Measurements from ENCODE around the gene CD68.

CD68 gene, protein sequence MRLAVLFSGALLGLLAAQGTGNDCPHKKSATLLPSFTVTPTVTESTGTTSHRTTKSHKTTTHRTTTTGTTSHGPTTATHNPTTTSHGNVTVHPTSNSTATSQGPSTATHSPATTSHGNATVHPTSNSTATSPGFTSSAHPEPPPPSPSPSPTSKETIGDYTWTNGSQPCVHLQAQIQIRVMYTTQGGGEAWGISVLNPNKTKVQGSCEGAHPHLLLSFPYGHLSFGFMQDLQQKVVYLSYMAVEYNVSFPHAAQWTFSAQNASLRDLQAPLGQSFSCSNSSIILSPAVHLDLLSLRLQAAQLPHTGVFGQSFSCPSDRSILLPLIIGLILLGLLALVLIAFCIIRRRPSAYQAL

DNA sequence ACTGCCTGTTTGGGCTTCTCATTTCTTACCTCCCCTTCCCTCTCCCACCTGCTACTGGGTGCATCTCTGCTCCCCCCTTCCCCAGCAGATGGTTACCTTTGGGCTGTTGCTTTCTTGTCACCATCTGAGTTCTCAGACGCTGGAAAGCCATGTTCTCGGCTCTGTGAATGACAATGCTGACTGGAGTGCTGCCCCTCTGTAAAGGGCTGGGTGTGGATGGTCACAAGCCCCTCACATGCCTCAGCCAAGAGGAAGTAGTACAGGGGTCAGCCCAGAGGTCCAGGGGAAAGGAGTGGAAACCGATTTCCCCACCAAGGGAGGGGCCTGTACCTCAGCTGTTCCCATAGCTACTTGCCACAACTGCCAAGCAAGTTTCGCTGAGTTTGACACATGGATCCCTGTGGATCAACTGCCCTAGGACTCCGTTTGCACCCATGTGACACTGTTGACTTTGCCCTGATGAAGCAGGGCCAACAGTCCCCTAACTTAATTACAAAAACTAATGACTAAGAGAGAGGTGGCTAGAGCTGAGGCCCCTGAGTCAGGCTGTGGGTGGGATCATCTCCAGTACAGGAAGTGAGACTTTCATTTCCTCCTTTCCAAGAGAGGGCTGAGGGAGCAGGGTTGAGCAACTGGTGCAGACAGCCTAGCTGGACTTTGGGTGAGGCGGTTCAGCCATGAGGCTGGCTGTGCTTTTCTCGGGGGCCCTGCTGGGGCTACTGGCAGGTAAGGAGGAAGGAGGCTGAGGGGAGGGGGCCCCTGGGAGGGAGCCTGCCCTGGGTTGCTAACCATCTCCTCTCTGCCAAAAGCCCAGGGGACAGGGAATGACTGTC, at the start of gene CD68:
Gene CD68, plus strand, starts transcription at position 638 of the 833 bp plus-strand sequence. Its CDS starts 40 bp downstream, at position 678.
- DNase-seq: peak; percentile 57 to 89

DNA sequence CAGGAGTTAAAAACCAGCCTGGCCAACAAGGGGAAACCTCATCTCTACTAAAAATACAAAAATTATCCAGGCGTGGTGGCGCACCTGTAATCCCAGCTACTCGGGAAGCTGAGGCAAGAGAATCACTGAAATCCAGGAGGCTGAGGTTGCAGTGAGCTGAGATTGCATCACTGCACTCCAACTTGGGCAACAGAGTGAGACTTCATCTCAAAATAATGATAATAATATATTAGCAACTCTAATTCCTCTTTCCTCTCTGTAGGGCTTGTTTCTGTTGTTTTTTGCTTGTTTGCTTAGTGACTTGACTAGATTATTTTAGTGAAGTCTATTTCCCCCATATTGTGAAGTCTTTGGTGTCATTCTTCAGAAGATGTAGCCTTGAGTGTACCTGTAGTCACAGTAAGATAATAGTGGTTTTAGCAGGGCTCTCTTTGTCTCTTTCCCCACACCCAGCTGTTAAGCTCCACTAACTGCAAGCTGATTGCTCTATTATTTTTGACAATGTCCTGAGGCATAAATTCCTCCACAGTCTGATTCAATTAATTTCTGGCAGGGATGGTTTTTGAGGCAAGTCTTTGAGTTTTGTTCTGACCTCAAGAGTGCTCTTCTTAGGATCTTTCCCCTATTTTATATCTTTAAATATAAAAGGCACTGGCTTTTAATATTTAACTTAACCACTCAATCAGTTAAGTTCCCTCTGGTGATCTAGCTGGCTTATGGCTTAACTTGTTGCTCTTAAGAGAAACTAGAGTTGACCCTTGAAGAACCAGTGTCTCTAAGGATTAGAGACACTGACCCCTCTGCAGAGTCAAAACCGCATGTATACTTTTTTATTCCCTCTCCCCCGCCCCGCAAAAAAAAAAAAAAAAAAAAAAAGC, 49.2 kb upstream of the CD68 start:
- DNase-seq: no peak

DNA sequence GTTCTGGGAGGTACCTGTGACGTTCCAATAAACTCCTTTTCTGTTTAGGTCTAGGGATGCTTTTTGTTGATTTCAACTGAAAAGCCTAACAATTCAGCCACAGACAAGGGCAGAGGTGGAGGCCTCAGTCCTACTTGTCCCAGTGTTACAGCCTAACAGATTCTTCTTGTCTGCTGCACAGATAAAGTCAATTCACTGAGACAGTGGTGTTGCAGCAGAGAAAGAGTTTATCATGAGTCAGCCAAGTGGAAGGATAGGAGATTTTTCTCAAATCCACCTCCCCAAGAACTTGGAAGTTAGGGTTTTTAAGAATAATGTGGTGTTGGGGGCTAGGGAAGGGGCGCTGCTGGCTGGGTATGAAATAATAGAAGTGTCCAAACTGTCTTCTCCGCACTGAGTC, 41.4 kb upstream of the CD68 start:
- DNase-seq: no peak

DNA sequence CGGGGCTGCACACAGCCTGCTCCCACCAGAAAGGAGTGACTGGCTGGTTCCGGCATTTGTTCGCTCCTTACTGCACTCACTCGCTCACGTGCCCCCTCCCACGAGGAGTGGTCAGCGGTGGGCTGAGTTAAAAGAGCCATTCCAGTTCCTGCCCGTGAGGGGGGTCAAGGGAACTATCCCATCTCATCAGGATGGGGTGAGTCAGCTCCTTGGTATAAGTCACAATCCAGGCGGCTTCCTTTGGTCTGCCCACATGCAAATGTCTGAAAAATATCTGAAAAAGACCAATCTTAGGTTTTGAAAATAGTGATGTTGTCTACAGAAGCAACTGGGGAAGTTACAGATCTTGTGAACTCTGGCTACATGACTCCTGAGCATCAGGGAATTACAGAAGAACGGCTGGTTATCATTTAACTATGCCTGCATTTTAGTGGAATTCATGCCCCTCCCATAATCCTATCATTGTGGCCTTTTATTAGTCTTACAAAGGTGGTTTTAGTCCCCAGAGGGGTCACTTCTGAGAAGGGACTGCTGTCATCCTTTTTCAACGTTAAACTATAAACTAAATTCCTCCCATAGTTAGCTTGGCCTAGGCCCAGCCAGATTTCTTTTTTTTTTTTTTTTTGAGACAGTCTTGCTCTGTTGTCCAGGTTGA, 40.4 kb upstream of the CD68 start:
- DNase-seq: no peak

DNA sequence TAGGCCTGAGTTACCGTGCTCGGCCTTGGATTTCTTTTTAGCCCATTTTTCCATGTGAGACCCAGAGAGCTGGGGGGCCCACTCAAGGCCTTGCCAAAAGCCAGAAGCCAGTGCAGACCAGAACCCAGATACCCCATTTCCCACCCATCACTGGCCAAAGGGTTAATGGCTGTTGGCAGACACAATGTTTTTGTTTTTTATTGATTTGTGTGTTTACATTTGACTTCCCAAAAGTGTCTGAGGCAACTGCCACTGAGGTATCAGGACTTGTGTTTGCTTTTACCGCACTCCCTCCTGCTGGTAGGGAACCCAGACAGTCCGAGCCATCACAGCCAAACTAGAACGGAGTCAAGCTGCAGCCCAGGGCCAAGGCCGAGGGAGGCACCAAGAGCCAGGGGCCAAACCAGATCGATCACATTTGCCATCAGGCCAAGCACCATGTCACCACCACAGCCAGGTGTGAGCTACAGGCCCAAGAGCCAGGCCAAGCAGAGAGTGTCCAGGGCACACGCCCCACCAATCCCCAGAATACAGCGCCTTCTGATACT, 38.3 kb upstream of the CD68 start:
- DNase-seq: no peak

DNA sequence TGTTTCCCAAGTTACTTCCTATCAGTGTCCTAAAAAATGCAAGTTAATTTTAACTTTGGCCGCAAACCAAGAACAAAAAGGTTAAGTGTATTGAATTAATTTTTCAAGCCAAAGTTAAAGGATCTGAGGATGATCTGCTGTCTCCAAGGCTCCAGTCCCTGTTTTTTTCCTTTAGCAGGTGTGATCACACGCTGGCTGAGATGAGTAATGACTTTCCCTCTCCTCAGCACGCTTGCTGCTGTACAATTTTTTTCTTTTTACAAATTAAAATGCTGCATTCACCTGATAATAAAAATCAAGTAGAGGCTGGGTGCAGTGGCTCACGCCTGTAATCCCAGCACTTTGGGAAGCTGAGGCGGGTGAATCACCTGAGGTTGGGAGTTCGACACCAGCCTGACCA, 34.5 kb upstream of the CD68 start:
- no peak for DNase-seq

DNA sequence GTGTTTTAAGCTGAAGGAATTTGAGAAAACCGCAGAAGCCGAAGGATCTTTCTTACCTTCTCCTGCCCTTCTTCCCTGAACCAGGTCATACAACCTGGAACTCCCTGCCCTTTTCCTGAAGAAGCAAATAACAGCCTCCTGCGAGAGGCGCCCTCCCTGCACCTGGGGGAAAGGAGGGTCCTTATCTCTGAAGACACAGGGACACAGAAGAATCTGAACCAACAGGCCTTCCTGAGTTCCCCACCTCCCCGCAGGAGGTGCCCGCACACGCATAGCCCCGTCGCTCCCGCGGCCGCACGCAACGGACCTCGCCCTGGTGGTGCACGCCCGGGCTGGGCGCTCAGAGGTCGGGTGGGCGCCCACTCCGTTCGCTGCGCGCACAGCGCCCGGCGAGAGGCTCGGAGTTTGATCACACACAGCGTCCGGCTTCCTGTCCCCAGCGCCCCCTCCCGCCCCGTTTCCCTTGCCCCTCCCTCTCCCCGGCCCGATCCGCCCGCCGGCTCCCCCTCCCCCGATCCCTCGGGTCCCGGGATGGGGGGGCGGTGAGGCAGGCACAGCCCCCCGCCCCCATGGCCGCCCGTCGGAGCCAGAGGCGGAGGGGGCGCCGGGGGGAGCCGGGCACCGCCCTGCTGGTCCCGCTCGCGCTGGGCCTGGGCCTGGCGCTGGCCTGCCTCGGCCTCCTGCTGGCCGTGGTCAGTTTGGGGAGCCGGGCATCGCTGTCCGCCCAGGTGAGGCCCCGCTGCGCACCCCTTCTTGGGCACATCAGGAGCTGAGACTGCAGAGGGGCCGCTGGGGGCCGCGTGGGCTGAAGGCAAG, 30.6 kb upstream of the CD68 start, which contains the start of gene TNFSF12:
Gene TNFSF12, plus strand, starts transcription at position 474 of the 816 bp plus-strand sequence. Its CDS starts 96 bp downstream, at position 570.
- peak in 1 of 2 donors; percentile 24 for DNase-seq

DNA sequence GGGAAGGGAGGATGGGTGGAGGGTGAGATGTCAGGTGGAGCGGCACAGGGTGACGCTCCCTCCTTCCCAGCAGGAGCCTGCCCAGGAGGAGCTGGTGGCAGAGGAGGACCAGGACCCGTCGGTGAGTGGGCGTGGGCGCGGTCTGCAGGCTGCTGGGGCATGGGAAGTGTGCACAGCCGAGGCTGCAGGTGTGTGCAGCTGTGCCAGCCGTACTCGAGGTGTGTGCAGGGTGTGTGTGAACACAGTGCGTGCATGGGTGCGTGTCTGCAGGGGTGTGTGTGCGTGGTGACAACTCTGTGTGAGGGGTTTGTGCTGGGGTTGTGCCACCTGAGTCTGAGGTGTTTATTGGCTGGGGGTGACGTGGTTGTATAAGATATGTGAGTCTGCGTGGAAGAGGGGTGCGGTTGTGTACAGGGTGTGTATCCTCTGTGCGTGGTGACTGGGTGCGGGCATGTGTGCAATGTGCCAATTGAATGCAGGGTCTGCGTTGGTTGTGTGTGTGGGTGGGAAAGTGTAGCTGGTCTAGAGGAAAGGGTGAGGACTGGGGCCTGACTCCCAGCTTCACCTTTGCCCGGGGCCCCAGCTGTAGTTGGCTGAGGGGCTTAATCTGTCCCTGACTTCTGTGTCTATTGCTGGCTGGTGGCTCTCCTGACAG, 29.9 kb upstream of the CD68 start:
- no peak for DNase-seq

DNA sequence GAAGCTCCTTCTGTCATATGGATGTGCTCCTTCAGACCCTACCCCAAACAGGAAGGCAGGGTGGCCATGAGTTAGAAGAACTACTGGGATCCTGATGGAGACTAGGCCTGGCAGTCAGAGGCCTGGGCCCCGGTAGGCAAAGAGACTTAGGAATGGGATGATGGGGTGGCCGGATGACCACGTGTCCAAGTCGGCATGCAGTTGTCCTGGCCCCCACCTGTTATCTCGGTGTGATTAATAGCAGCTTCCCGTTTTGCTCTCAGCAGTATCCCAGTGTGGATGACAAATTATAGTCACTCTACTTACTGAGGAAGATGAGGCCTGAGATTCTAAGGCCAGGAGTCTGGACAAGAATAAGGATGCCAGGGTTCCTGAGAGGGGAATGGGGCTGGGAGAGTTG, 29.1 kb upstream of the CD68 start:
- no peak for DNase-seq

DNA sequence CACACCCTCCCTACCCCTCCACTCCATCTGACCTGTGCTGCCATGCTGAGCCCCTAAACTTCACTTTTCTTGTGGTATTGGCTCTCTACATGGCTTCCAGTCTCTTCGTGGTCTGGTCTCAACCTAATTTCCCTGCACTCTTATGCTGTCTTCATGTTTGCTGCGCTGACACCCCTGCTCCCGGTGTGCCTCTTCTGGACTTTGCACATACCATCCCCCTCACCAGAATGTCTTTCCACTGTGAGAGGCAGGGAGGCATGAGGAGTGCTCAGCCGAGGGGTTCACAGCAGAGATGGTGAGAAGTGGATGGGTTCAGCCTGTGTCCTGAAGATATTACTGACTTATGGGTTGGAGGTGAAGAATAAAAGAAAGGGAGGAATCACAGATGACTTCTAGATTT, 28.0 kb upstream of the CD68 start:
- no peak for DNase-seq

DNA sequence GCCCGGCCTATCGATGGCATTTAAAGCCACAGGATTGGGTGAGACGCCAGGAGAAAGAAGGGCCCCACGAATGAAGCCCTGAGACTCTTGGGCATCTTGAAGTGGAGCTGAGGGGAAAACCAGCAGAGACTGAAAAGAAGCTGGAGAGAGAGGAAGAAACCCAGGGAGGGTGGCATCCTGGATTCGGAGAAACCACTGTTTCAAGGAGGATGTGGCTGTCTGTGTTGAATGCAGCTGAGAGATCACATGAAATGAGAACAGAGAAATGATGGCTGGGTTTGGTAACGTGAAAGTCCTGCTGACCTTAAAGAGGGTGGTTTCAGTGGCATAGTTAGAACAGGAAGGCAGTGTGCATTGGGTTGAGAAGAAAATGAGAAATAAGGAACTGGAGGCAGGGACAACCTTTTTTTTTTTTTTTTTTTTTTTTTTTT, 26.8 kb upstream of the CD68 start:
- DNase-seq: peak in 1 of 2 donors; percentile 94

DNA sequence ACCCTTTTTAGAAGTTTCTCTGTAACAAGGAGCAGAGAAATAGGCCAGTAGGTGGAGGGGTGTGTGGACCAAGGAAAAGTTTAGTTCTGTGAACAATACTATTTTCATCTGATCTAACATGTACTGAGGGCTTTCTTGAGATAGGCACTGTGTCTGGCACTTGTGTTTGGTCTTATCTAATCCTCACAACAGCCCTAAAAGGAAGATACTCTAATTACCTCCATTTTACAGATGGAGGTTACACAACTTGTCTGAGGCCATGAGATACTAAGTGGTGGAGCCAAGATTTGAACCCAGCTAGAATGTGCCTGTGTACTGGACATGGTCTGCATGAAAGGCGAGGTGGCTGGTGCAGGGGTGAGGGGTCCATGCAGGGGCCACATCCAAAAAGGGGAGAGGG, 26.1 kb upstream of the CD68 start:
- no peak for DNase-seq

DNA sequence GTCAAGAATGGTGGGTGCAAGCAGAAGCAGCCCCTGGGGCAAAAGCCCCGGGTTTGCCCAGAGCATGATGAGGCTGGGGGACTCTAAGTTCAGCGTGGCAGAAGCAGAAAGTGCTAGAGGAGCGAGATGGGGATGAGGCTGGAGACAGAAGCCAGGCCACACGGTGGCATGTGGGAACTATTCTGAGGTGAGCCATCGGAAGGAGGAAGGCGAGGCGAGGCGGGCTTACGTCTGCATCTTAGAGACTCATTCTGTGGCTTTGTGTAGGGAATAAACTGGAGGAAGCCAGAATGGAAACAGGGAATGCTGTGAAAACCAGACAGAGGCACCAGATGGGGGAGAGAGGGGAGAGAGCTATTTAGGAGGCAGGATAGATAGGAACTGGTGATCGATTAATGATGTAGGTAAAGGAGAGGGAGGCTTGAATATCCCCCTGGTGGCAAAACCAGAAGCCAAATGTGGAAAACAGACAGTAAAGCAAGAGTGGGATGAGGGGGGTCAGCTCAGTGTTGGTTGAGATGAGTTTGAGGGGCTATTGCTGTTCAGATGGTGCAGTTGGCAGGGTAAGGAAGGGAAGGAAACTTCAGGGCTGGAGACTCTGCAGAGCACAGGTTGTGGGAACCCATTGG, 24.0 kb upstream of the CD68 start:
- no peak for DNase-seq

DNA sequence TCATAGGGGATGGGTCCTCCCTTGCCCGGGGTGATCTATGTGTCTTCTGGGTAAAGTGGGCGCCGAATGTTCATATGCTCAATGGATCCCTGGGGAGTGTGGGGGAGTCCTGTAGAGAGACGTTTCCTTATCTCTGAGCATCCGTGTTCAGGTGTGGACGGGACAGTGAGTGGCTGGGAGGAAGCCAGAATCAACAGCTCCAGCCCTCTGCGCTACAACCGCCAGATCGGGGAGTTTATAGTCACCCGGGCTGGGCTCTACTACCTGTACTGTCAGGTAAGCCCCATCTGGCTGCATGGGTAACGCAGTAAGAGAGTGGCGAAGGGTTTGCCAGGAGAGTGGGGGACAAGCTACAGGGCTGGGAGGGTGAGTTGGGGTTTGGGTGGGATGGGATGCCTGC, 22.8 kb upstream of the CD68 start:
- DNase-seq: no peak

DNA sequence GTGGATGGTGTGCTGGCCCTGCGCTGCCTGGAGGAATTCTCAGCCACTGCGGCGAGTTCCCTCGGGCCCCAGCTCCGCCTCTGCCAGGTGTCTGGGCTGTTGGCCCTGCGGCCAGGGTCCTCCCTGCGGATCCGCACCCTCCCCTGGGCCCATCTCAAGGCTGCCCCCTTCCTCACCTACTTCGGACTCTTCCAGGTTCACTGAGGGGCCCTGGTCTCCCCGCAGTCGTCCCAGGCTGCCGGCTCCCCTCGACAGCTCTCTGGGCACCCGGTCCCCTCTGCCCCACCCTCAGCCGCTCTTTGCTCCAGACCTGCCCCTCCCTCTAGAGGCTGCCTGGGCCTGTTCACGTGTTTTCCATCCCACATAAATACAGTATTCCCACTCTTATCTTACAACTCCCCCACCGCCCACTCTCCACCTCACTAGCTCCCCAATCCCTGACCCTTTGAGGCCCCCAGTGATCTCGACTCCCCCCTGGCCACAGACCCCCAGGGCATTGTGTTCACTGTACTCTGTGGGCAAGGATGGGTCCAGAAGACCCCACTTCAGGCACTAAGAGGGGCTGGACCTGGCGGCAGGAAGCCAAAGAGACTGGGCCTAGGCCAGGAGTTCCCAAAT, 22.2 kb upstream of the CD68 start:
- DNase-seq: no peak

DNA sequence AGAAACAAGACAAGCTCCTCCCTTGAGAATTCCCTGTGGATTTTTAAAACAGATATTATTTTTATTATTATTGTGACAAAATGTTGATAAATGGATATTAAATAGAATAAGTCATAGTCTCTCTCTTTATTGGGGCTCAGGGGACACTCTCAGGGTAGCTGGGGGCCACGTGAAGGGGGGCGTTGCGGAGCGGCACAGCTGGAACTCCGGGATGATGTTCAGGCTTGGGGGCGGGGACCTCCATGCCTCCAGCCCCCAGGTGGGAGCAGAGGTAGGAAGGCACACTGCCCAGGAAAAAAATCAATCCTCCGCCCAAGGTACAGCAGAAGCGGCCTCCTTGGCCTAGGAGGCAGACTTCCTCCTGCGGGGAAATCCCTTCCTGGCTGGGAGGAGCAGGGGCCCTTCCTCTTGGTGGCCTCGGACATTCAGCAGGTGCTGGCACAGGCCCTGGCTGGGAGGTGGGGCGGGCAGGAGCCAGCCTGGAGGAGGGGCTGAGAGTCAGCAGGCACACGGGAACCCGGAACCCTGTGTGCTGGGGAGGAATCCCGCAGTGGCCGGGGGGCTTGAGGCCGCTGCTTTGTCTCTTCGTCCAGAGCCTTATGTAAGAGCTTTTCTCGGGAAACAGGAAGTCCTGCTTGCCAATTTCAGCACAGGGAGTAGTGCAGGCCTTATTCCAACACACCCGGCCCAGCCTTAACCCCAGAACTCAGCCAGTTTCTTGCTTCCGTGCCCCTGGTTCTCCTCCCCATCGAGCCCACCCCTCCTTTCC, 21.5 kb upstream of the CD68 start:
- DNase-seq: peak; percentile 48 to 61

DNA sequence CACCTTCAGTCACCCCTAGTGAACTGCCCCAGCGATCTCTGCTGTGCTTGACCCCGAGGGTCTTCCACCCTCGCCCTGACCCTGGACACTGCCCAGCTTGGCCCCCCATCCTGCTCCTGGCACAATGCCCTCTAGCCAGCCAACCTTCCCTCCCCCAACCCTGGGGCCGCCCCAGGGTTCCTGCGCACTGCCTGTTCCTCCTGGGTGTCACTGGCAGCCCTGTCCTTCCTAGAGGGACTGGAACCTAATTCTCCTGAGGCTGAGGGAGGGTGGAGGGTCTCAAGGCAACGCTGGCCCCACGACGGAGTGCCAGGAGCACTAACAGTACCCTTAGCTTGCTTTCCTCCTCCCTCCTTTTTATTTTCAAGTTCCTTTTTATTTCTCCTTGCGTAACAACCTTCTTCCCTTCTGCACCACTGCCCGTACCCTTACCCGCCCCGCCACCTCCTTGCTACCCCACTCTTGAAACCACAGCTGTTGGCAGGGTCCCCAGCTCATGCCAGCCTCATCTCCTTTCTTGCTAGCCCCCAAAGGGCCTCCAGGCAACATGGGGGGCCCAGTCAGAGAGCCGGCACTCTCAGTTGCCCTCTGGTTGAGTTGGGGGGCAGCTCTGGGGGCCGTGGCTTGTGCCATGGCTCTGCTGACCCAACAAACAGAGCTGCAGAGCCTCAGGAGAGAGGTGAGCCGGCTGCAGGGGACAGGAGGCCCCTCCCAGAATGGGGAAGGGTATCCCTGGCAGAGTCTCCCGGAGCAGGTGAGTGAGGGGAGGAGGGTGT, 20.7 kb upstream of the CD68 start, which contains the start of gene TNFSF13:
Gene TNFSF13, plus strand, starts transcription at position 207 of the 776 bp plus-strand sequence. Its CDS starts 290 bp downstream, at position 497.
- peak; percentile 61 to 62 for DNase-seq
